A549 (cell line): ENCODE measurements around the gene DUT.

Experiments
- CEBPB ChIP-seq, 2 experiments: fragments of >200 bp in 1 of 2; sonication (Bioruptor Twin) in 1 of 2; formaldehyde crosslinking in 1 of 2; IDR thresholded peaks; 2 replicates each; pipeline ENCODE4 v1.6.1; 2012 to 2016
- EP300 ChIP-seq, 2 experiments: fragments of >200 bp; sonication (Bioruptor Twin); formaldehyde crosslinking; IDR thresholded peaks; 2 replicates in 1 of 2; 3 replicates in 1 of 2; pipeline ENCODE4 v1.6.1; 2016 to 2017
- HEYL ChIP-seq: fragments of 250-450 bp; sonication (Bioruptor Pico); IDR thresholded peaks from 2 replicates; pipeline ENCODE4 v1.8.0; 2021; ENCODE audit warnings: mild to moderate bottlenecking, moderate library complexity
- HOXB13 ChIP-seq: fragments of 250-450 bp; sonication (Bioruptor Pico); IDR thresholded peaks from 2 replicates; pipeline ENCODE4 v1.5.0; 2020; ENCODE audit warnings: low read depth, mild to moderate bottlenecking, moderate library complexity
- POLR2A ChIP-seq: IDR thresholded peaks from 2 replicates; pipeline ENCODE4 v1.6.1; 2012; ENCODE audit warnings: mild to moderate bottlenecking, low read length
- TF ChIP-seq, protein P1 (sequence below): fragments of >200 bp; sonication (Bioruptor Twin); formaldehyde crosslinking; IDR thresholded peaks from 3 replicates; pipeline ENCODE4 v1.5.1; 2016

- TF ChIP-seq, protein P1, sequence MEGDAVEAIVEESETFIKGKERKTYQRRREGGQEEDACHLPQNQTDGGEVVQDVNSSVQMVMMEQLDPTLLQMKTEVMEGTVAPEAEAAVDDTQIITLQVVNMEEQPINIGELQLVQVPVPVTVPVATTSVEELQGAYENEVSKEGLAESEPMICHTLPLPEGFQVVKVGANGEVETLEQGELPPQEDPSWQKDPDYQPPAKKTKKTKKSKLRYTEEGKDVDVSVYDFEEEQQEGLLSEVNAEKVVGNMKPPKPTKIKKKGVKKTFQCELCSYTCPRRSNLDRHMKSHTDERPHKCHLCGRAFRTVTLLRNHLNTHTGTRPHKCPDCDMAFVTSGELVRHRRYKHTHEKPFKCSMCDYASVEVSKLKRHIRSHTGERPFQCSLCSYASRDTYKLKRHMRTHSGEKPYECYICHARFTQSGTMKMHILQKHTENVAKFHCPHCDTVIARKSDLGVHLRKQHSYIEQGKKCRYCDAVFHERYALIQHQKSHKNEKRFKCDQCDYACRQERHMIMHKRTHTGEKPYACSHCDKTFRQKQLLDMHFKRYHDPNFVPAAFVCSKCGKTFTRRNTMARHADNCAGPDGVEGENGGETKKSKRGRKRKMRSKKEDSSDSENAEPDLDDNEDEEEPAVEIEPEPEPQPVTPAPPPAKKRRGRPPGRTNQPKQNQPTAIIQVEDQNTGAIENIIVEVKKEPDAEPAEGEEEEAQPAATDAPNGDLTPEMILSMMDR: no peak
- TF ChIP-seq POLR2A (no peak), HOXB13 (CRISPR knock-in tag) (no peak), EP300 (IDR thresholded peaks at IDR 0.05) (no peak), HEYL (CRISPR knock-in tag) (no peak), CEBPB (IDR thresholded peaks at IDR 0.05) (no peak)
Observed at GRCh38 chr15:48360841-48361240, 29.6 kb downstream of the DUT start.
